ENCODE results near the gene POGZ.

GRCh38 chr1:151393583-151393982, 65.7 kb downstream of the POGZ start:
- TF ChIP-seq CTCF (conservative IDR thresholded peaks at IDR 0.05; ENCODE audit: low read depth, low read length) (no peak), POLR2A (IDR thresholded peaks at IDR 0.05; ENCODE audit: low read depth, low read length) (no peak), FOS (IDR thresholded peaks at IDR 0.05; ENCODE audit: low read depth, low read length) (no peak)

All from IMR-90 (cell line).